ENCODE measurements around the gene QPRT. TPM values are rescaled to one million over a fixed set of nuclear protein-coding genes. Genes with fewer than 3 reads are reported as not detected.

QPRT gene
- total and polyA plus RNA-seq, 2 donors (not counting 1 experiment from before 2014, with no cell fraction given) = 27.7 to 94.0 TPM

DNA sequence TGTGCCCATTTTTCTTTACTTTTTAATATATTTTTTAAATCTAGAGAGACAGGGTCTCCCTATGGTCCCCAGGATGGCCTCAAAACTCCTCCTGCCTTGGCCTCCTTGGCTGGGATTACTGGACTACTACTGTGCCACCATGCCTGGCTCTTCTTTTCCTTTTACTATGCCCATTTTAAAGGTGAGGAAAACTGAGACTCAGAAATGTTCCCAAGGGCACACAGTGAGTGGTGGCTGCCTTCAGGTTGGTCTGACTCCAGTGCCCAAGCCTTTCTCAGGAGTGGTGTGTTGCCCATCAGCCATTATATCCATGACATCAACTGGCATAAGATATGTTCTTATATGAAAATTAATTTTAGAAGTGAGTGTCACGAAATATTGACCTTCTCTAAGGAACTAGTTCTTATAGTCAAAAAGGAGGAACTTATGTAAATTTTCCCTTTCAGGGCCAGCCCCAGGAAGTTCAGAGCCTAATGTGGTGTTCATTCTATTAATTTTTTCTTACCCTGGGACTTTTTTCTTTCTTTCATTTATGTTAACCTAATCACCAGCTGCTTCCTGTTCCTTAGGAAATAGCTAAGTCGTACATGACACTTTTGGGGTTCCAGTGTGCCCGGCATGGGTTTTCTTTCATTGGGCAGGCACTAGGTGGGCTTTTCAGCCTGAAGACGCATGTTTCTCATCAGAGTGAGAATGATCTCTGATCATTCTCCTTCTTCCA, 33.8 kb upstream of the QPRT start:
- Histone ChIP-seq H3K4me1 (ENCODE audit: control insufficient read depth, extremely low read depth, insufficient read depth, low read length) (no peaks in the 10 kb centered on the region), H3K9me3 (ENCODE audit: control insufficient read depth, insufficient read depth, low read depth, low read length) (no peaks in the 10 kb centered on the region), H3K27me3 (ENCODE audit: control insufficient read depth, insufficient read depth, low read length) (no peaks in the 10 kb centered on the region), H2AFZ (ENCODE audit: low read length) (no peak overlapping the region), H4K20me1 (ENCODE audit: control insufficient read depth, extremely low read depth, insufficient read depth, low read length) (no peaks in the 10 kb centered on the region), H3K9ac (ENCODE audit: insufficient read depth, low read length) (no peak overlapping the region), H3K27ac (ENCODE audit: insufficient read depth, low read length) (no peak overlapping the region), H3K36me3 (ENCODE audit: control insufficient read depth, insufficient read depth, low read length) (no peaks in the 10 kb centered on the region), H3K4me2 (ENCODE audit: extremely low read depth, insufficient read depth, low read length) (no peak overlapping the region), H3K79me2 (ENCODE audit: control insufficient read depth, insufficient read depth, low read length) (no peaks in the 10 kb centered on the region), H3K4me3 (replicated peaks in 1 of 4; ENCODE audit: control extremely low read depth in 1 of 4, insufficient read depth in 1 of 4, low read depth in 3 of 4, low read length in 4 of 4) (no peak overlapping the region)
- DNase-seq (ENCODE audit: low read depth in 2 of 2) = no peak
- no peak for TF ChIP-seq CTCF (conservative IDR thresholded peaks at IDR 0.05 in 1 of 2, IDR thresholded peaks at IDR 0.05 in 1 of 2; ENCODE audit: low read depth in 1 of 2, low read length in 2 of 2)
- TF ChIP-seq EZH2 (IDR thresholded peaks at IDR 0.05; ENCODE audit: low read length, missing control alignments) = no peak

DNA sequence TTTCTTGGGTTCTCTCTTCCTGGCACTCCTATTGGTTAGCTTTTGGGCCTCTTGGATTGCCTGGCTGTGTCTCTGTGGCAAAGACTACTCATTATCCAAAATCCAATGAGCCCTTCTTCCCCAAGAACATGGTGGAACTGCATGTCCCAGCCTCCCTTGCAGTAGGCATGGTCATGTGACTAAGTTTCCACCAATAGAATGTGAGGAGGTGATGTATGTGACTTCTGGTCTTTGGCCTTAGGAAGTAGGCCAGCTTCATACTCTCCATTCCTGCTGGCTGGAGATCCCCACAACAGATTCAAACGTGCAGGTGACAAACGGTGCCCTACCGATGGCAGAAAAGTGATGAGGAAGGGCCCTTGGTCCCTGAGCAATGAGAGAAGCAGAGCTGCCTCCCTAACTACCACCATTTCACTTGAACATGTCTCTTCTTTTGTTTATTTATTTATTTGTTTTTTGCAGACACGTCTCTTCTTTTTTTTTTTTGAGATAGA, 33.2 kb upstream of the QPRT start:
- Histone ChIP-seq H3K4me3 (replicated peaks in 1 of 4; ENCODE audit: control extremely low read depth in 1 of 4, insufficient read depth in 1 of 4, low read depth in 3 of 4, low read length in 4 of 4) (no peak overlapping the region), H2AFZ (ENCODE audit: low read length) (no peak overlapping the region), H3K4me2 (ENCODE audit: extremely low read depth, insufficient read depth, low read length) (no peak overlapping the region), H3K36me3 (ENCODE audit: control insufficient read depth, insufficient read depth, low read length) (no peaks in the 10 kb centered on the region), H3K9ac (ENCODE audit: insufficient read depth, low read length) (no peak overlapping the region), H3K79me2 (ENCODE audit: control insufficient read depth, insufficient read depth, low read length) (no peaks in the 10 kb centered on the region), H4K20me1 (ENCODE audit: control insufficient read depth, extremely low read depth, insufficient read depth, low read length) (no peaks in the 10 kb centered on the region), H3K27ac (ENCODE audit: insufficient read depth, low read length) (no peak overlapping the region), H3K9me3 (ENCODE audit: control insufficient read depth, insufficient read depth, low read depth, low read length) (no peaks in the 10 kb centered on the region), H3K4me1 (ENCODE audit: control insufficient read depth, extremely low read depth, insufficient read depth, low read length) (no peaks in the 10 kb centered on the region), H3K27me3 (ENCODE audit: control insufficient read depth, insufficient read depth, low read length) (no peaks in the 10 kb centered on the region)
- no peak for TF ChIP-seq EZH2 (IDR thresholded peaks at IDR 0.05; ENCODE audit: low read length, missing control alignments)
- no peak for TF ChIP-seq CTCF (conservative IDR thresholded peaks at IDR 0.05 in 1 of 2, IDR thresholded peaks at IDR 0.05 in 1 of 2; ENCODE audit: low read depth in 1 of 2, low read length in 2 of 2)
- peak in 1 of 2 donors; percentile 33 for DNase-seq (ENCODE audit: low read depth in 2 of 2)

- no peak overlapping the region for H3K4me3 ChIP-seq (replicated peaks in 1 of 4; ENCODE audit: control extremely low read depth in 1 of 4, insufficient read depth in 1 of 4, low read depth in 3 of 4, low read length in 4 of 4)
- H3K79me2 ChIP-seq (ENCODE audit: control insufficient read depth, insufficient read depth, low read length) = no peaks in the 10 kb centered on the region
- DNase-seq (ENCODE audit: low read depth in 2 of 2) = no peak
- H3K27ac ChIP-seq (ENCODE audit: insufficient read depth, low read length) = no peak overlapping the region
- no peaks in the 10 kb centered on the region for H3K36me3 ChIP-seq (ENCODE audit: control insufficient read depth, insufficient read depth, low read length)
- no peak overlapping the region for H3K9ac ChIP-seq (ENCODE audit: insufficient read depth, low read length)
- no peaks in the 10 kb centered on the region for H3K27me3 ChIP-seq (ENCODE audit: control insufficient read depth, insufficient read depth, low read length)
- no peaks in the 10 kb centered on the region for H4K20me1 ChIP-seq (ENCODE audit: control insufficient read depth, extremely low read depth, insufficient read depth, low read length)
- H3K9me3 ChIP-seq (ENCODE audit: control insufficient read depth, insufficient read depth, low read depth, low read length) = no peaks in the 10 kb centered on the region
- no peak overlapping the region for H3K4me2 ChIP-seq (ENCODE audit: extremely low read depth, insufficient read depth, low read length)
- H2AFZ ChIP-seq (ENCODE audit: low read length) = no peak overlapping the region
- TF ChIP-seq CTCF (conservative IDR thresholded peaks at IDR 0.05 in 1 of 2, IDR thresholded peaks at IDR 0.05 in 1 of 2; ENCODE audit: low read depth in 1 of 2, low read length in 2 of 2) (no peak), EZH2 (IDR thresholded peaks at IDR 0.05; ENCODE audit: low read length, missing control alignments) (no peak)
- no peaks in the 10 kb centered on the region for H3K4me1 ChIP-seq (ENCODE audit: control insufficient read depth, extremely low read depth, insufficient read depth, low read length)
Measured at GRCh38 chr16:29646947-29647346, 32.0 kb upstream of the QPRT start.
